Peyer's patch (tissue), 4 donors: ENCODE results near the gene UGGT1.

Experiments used
- POLR2A ChIP-seq, 2 donors: fragments of 450-650 bp; IDR thresholded peaks; one replicate each; pipeline ENCODE4 v1.5.1; 2017; ENCODE audit warnings: antibody characterized with exemption in 2 of 2, mild to moderate bottlenecking in 2 of 2, moderate library complexity in 2 of 2
- TF ChIP-seq, protein P1 (sequence below), 6 experiments: fragments of 450-650 bp in 4 of 6; fragments of 200-600 bp in 2 of 6; sonication (generic) in 1 of 6; IDR thresholded peaks; one replicate each; pipeline ENCODE4 v1.5.1; 2017 to 2019; ENCODE audit warnings: antibody characterized with exemption in 6 of 6, mild to moderate bottlenecking in 3 of 6, moderate library complexity in 1 of 6

DNA sequence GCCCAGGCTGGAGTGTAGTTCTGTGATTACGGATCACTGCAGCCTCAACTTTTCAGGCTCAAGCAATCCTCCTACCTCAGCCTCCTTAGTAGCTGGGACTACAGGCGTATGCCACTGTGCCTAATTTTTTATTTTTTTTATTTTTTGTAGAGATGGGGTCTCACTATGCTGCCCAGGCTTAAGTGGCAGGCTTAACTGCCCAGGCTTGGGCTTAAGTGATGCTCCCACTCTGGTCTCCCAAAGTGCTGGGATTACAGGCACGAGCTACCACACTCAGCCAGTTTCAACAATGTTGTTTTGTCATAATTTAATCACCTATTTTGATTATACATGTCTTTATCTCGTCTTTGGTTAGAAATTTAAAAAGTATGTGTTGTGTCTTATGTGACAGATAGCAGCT is 18.2 kb downstream of the UGGT1 start:
- TF ChIP-seq, protein P1, sequence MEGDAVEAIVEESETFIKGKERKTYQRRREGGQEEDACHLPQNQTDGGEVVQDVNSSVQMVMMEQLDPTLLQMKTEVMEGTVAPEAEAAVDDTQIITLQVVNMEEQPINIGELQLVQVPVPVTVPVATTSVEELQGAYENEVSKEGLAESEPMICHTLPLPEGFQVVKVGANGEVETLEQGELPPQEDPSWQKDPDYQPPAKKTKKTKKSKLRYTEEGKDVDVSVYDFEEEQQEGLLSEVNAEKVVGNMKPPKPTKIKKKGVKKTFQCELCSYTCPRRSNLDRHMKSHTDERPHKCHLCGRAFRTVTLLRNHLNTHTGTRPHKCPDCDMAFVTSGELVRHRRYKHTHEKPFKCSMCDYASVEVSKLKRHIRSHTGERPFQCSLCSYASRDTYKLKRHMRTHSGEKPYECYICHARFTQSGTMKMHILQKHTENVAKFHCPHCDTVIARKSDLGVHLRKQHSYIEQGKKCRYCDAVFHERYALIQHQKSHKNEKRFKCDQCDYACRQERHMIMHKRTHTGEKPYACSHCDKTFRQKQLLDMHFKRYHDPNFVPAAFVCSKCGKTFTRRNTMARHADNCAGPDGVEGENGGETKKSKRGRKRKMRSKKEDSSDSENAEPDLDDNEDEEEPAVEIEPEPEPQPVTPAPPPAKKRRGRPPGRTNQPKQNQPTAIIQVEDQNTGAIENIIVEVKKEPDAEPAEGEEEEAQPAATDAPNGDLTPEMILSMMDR (IDR thresholded peaks at IDR 0.05), result no peak
- TF ChIP-seq POLR2A (IDR thresholded peaks at IDR 0.05), result no peak
